Gastrocnemius medialis (tissue), 4 donors: ENCODE measurements around the gene NKX1-1.

Experiments
- POLR2A ChIP-seq, 2 donors: fragments of 450-650 bp; IDR thresholded peaks; one replicate each; pipeline ENCODE4 v1.6.1; 2017; ENCODE audit warnings: antibody characterized with exemption in 2 of 2, mild to moderate bottlenecking in 2 of 2, moderate library complexity in 2 of 2
- TF ChIP-seq, protein P1 (sequence below), 5 experiments: fragments of 450-650 bp in 3 of 5; fragments of 200-600 bp in 2 of 5; sonication (generic) in 2 of 5; IDR thresholded peaks in 4 of 5; conservative IDR thresholded peaks in 1 of 5; 1 replicate in 4 of 5; 2 replicates in 1 of 5; pipeline ENCODE4 v1.5.1; 2016 to 2019; ENCODE audit warnings: antibody characterized with exemption in 5 of 5, mild to moderate bottlenecking in 3 of 5, moderate library complexity in 3 of 5

- TF ChIP-seq, protein P1, sequence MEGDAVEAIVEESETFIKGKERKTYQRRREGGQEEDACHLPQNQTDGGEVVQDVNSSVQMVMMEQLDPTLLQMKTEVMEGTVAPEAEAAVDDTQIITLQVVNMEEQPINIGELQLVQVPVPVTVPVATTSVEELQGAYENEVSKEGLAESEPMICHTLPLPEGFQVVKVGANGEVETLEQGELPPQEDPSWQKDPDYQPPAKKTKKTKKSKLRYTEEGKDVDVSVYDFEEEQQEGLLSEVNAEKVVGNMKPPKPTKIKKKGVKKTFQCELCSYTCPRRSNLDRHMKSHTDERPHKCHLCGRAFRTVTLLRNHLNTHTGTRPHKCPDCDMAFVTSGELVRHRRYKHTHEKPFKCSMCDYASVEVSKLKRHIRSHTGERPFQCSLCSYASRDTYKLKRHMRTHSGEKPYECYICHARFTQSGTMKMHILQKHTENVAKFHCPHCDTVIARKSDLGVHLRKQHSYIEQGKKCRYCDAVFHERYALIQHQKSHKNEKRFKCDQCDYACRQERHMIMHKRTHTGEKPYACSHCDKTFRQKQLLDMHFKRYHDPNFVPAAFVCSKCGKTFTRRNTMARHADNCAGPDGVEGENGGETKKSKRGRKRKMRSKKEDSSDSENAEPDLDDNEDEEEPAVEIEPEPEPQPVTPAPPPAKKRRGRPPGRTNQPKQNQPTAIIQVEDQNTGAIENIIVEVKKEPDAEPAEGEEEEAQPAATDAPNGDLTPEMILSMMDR (IDR thresholded peaks at IDR 0.05 in 4 of 5, conservative IDR thresholded peaks at IDR 0.05 in 1 of 5), result no peak
- TF ChIP-seq POLR2A (IDR thresholded peaks at IDR 0.05), result no peak
These were observed 43.2 kb upstream of the NKX1-1 start for GRCh38 chr4:1449475-1449832.
